Loucy (cell line): Measurements from ENCODE around the gene FAM53B.

ENCODE experiments used
- EZH2phosphoT487 ChIP-seq: fragments of 200-600 bp; IDR thresholded peaks from 2 replicates; pipeline ENCODE4 v1.6.1; 2018; ENCODE audit warnings: antibody characterized with exemption, mild to moderate bottlenecking, moderate library complexity, borderline replicate concordance
- TF ChIP-seq, protein P1 (sequence below): fragments of 200-600 bp; sonication (generic); conservative IDR thresholded peaks from 2 replicates; pipeline ENCODE4 v1.5.1; 2014; ENCODE audit warnings: mild to moderate bottlenecking, antibody characterized with exemption, low read length

DNA sequence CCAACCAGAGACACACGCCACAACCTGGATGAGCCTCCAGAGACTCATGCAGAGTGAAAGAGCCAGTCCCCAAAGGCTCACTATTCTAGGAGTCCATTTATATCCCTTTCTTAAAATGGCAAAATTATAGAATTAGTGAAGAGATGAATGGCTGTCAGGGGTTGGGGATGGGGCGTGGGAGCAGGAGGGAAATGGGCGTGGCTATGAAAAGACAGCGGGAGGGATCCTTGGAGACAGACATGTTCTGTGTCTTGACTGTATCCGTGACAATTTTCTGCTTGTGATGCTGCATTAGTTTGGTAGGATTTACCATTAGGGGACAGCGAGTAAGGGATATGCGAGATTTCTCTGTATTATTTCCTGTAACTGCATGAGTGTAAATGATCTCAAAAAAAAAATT, 33.0 kb downstream of the FAM53B start:
- TF ChIP-seq, protein P1, sequence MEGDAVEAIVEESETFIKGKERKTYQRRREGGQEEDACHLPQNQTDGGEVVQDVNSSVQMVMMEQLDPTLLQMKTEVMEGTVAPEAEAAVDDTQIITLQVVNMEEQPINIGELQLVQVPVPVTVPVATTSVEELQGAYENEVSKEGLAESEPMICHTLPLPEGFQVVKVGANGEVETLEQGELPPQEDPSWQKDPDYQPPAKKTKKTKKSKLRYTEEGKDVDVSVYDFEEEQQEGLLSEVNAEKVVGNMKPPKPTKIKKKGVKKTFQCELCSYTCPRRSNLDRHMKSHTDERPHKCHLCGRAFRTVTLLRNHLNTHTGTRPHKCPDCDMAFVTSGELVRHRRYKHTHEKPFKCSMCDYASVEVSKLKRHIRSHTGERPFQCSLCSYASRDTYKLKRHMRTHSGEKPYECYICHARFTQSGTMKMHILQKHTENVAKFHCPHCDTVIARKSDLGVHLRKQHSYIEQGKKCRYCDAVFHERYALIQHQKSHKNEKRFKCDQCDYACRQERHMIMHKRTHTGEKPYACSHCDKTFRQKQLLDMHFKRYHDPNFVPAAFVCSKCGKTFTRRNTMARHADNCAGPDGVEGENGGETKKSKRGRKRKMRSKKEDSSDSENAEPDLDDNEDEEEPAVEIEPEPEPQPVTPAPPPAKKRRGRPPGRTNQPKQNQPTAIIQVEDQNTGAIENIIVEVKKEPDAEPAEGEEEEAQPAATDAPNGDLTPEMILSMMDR, result no peak
- TF ChIP-seq EZH2phosphoT487, result no peak
